CD1c-positive myeloid dendritic cell (primary cell): ENCODE data around the gene PALB2.

Experiments used
- DNase-seq: peaks from one replicate; pipeline ENCODE4 v3.0.0-alpha.2; 2016; ENCODE audit errors: extremely low spot score

PALB2 gene

DNA sequence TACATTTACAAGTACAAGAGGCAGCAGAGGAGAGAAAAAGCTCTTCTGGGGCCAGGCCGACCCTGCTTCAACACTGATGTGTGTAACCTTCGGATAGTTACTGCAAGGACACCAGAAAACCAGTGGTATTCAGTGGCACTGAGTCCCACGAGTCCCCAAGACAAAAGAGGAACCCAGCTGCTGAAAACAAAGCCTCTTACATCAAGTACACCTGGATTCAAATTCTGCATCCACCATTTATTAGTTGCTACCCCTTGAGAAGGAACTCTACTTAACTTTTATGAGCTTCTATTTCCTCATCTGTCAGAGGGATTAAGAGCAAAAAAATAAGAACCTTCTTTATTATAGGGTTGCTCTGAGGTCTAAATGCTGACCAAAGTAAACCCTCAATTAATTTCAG is 86.6 kb downstream of the PALB2 start:
- DNase-seq, result no peak
